Stimulated activated CD4-positive, alpha-beta T cell treated with anti-CD3 and anti-CD28 coated beads, TNF-alpha, amount 100 ng/mL, for 1 hour (primary cell): ENCODE data around the gene ANKRD55.
"Not testable (repeated sequence)": the region's sequence is repeated elsewhere in the genome, so short reads cannot be mapped to it uniquely, and the experiment has no call there.

Source experiments
- DNase-seq, 3 donors: peaks; one replicate each; pipeline ENCODE4 v3.0.0-alpha.2; 2020; ENCODE audit warnings: low read depth in 3 of 3, low spot score in 1 of 3

ANKRD55 gene

DNA sequence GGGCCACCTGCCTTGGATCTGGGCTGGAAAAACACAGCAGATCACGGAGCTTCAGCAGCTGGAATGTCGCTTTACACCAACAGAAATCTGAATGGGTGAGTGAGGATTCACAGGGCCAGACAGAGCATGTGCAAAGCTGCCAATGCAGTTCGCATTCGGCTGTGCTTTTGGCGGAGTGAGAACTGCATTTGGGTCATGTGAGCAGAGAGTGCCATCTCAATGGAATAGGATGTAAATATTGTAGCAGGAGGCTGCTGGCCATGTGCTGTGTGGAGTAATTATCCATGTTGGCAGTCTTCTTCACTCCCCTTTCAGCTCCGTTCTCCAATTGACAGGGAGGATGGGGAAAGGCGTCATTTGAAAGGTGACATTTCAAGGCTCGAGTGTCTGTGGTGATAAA, at the start of gene ANKRD55:
TSS of gene ANKRD55 (minus strand) at position 101 of the 400 bp plus-strand sequence. CDS start 417 bp downstream, outside the sequence.
- DNase-seq: no peak

DNA sequence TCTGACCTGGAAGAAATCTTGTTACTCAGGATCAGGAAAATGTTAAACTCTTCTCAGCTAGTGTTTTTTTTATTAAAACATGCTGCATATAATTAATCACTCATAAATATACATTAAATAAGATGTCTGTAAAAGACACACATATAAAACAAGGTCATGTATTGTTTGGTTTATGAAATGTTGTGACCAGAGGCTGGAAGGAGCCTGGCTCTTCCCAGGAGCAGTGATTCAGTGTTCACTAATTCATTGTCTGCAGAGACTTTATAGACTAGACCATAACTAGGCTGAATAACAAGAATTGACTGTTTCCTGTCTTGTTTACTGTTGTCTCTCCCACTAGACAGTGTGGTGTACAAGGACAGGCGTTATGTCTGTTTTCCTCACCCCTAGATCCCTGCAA, 49.1 kb upstream of the ANKRD55 start:
- DNase-seq: no peak

DNA sequence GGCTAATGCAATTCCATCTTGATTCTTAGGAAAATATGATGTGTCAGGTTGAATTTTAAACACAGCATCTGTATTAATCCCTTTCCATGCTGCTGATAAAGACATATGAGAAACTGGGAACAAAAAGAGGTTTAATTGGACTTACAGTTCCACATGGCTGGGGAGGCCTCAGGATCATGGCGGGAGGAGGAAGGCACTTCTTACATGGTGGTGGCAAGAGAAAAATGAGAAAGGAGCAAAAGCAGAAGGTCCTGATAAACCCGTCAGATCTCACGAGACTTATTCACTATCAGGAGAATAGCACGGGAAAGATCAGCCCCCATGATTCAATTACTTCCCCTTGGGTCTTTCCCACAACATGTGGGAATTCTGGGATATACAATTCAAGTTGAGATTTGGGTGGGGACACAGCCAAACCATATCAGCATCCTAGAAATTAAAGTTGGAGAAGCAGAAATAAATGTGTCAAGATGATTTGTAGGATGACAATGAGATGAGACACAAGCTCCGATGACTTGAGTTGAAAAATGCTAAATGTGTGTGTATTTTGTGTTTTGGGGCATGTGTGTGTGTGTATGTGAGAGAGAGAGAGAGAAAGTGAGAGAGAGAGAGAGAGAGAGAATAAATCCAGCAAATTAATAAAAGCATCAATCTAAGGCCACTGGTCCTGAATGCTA, 48.5 kb upstream of the ANKRD55 start:
- no peak for DNase-seq

DNA sequence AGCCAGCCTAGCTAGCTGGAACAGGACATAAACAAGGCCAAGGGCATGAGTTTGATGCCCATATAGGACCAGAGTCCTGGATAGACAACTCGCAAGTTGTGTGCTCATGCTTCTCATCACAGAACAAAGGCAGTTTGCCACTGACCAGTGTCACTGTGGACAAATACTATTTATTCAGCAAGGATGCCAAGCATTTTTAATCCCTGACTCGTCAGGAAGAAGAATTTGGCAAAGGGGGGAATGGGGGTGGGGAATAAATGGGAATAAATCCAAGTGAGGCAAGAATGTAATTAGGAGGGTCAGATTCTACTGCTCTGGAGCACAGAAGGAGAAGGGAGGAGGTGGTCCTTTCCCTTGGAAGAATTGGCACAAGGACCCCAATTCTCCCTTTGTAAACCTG, 46.8 kb upstream of the ANKRD55 start:
- no peak for DNase-seq

DNA sequence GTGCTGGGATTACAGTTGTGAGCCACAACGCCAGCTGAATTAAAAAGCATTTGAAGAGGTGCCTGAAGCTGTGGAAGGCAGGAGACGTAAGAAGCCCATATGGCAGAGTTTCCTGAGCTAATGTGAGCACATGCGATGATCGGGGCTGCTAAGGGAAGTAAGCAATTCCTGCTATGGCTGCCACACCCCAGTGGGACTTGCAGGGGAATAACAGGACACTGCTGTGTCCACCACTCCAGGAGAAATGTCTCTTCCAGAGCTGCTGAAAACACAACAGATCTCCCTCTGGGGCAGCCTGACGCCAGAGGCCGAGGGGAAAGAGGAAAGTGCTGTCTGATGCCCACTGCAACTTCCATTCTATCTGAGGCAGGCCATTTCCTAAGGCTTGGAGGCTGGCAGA, 46.2 kb upstream of the ANKRD55 start:
- no peak for DNase-seq

DNA sequence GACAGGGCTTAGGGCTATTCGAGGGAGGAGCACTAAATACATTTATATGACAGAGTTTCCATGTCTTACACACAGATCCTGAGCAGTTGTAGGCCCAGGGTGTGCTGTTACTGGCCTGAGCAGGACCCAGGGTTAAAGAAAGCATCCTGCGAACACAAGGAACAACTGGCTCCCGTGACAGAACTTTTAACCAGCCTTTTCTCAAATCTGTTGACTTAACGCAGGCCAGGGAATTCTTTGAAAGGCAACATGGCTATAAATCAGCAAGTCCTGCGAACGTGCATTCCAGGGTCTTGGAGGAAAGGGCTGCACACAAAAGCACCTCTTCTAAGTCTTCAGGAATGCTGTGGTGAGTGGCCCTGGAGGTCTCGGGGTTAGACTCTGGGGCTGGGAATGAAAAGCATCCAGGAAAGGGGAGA, 45.2 kb upstream of the ANKRD55 start:
- no peak for DNase-seq

DNA sequence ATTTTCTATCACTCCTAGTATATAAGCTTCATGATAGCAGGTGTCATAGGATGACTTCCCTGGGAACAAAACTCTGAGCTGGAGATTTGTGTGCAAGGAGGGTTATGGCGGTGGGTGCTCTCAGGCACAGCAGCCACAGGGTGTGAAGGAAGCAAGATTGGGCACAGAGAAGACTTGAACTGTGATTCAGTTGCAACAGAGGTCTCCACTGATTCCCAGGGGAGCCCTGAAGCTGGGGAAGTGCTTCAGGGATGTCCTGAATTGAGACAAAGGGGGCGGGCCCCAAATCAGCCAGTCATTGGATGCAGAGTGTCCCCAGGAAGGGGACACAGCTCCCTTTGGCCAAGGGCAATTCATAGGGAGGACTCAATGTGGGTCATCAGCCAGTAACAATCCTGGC, 44.4 kb upstream of the ANKRD55 start:
- DNase-seq: no peak

DNA sequence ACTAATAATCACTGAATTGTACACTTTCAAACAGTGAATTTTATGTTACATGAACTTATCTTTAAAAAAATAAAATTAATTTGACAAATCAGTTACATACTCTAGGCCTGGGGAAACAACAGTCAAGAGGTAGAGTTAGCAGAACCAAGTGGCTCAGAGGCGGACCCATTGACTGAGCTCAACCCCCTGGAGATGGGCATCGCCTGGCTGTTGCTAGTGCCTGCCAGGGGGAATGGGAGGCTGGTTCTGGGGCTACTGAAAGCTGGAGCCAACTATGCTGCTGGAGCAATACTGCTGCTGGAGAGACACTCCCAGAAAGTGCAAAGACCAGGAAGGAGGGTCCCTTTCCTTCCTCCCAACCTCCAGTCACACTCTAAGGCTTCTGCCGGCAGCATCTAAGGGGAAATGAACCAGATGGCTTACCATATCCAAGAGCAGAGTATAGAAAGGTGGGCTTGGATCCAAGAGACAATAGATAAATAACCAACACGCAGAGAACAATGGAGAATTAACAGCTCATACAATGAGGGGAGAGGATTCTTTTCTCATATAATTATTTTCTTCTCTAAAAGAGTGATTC, 40.3 kb upstream of the ANKRD55 start:
- no peak for DNase-seq

DNA sequence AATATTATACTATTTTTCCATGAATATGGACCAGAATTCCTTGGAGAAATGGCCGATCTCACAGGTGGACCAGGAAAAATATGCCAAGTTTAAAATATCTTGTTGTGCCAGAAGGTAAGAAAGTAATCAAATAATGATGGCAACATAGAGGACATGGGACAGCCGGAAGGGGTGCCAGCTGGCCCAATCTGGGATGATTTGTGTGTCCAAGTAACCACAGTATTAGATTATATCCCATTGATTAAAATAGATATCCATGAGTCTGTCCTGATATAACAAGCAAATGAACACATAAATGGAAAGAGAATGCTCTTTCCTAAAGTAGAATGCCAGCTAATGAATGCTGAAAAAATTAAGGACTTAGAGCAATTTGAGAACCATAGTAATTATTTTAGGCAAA, 39.6 kb upstream of the ANKRD55 start:
- DNase-seq: no peak

DNA sequence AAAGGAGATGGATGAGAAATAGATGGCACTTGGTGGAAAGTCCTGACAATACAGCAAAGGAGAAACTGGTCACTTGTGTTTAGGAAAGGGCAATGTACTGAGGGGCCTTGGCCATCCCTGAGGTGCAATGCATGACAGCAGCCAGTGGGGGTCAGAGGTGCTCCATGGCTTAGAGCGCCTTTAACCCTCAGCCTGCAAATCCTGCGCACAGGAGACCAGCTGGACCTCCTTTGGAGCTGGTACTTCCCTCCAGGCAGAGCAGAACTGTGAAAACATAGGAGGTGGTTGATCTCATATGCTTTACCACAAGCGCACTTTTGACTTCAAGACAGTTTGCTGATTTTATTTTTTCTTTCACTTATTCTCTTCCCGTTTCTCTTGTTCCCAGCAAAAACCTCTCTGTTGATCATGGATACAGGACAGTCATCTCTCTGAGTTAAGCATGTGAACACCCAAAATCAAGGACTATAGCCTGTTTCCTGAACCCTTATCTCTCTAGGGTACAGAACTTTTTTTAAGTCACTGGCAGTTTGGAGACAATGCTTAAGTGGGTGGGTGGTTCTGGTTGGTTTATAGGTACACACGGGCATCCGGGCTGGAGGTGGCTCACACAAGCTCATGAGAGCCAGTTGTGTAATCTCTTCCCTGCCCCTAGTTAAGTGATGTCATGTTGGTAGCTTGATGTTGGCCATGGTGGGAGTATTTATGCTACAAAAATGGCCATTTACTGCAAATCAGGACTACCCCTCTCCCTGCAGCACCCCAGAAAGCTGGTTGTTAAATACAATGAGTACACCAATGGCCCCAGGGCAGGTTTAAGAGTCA, 37.6 kb upstream of the ANKRD55 start:
- DNase-seq: peak; percentile 37 to 65 (median 59)

DNA sequence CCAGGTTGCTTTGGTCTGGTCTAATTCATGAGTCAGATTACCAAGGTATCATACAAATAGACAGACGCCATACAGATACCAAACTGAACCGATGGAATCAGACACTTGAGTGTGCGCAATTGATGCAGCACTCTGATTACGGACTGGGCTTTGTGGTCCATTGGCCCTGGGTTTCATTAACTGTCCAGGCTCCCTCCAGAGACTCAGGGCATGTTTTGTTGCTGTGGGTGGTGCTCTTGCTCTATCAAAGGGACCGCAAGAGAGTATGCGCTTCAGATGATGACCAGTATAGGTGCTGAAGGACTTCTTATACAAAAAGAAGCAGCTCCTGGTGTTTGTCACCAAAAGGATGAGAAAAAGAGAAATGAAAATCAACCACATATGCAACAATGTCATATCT, 36.9 kb upstream of the ANKRD55 start:
- DNase-seq: no peak

DNA sequence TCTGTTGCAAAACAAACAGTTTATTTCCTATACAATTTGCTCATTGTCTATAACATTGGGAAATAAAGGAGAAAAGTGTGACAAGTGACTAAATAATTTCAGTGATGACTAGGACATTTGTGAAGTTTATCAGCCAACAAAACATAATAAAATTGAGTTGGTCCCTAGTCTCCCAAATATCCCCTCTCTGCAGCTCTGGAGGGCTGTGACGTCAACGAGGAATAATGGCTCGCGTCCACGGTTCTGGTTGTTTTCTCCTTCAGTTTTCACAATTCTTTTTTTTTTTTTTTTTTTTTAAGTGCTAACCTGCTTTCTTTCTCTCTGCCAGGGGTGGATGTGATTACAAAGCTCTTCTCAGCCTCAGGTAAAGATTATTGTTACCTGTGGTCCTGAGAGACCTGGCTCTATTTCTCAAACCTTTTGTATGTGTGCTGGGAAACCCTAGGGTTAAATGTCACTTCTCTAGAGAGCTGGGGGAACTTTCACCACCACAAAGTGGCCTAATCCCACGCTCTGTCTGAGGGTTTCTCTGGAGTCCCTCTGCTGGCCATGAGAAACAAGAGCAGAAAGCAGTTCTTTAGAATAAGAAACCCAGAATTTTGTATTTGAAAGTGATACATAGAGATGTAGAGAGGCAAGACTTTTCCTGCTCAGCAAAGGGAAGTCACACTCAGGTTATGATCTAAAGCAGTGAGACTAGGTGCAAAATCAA, 36.2 kb upstream of the ANKRD55 start:
- DNase-seq: no peak

DNA sequence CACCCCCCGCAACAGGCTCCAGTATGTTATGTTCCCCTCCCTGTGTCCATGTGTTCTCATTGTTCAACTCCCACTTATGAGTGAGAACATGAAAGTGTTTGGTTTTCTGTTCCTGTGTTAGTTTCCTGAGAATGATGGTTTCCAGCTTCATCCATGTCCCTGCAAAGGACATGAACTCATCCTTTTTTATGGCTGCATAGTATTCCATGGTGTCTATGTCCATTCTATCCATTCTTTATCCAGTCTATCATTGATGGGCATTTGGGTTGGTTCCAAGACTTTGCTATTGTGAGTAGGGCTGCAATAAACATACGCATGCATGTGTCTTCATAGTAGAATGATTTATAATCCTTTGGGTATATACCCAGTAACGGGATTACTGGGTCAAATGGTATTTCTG, 35.6 kb upstream of the ANKRD55 start:
- DNase-seq: not testable (repeated sequence)

DNA sequence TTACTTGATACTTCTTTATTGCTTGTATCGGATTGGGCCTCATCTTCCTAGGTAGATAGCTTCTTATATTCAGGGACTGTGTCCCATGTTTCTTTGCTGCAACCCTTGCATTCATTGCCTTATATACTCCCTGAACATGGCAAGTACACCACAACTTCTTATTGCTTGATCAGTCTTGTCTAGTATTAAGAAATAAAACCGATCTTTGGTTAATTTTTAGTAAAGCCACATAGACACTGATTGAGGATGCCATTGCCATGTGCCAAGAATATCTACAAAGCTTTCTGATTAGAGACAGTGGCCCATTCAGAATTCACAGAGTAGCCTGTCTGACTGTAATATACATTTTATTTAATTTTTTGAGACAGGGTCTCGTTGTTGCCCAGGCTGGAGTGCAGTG, 34.7 kb upstream of the ANKRD55 start:
- DNase-seq: no peak

DNA sequence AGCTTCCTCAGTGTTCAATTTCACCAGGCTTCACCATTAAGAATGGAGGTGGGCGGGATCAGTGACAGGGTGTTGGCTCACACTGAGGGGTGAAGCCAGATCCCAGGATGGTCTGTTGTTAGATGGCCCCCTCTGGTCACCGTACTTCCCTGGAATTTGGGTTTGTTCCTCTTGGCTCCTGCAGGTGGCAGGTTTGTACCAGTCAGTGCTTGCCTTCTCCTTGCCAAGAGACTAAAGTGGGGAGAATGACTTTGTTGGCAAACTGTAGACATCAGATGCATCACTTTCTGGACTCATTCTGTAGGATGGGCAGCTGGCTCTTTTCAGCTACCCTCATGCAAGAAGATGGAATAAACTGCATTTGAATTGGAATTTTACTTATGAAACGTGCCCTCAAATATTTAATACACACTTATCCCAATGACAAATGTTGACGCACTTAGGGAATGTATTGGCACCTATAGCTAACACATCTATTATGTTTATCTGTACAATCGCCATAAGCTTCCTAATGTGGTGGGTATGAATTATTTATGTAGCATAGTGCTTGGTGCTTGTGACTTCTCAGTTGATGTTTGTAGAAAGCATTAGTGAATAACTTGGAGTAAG, 31.4 kb upstream of the ANKRD55 start:
- DNase-seq: no peak

DNA sequence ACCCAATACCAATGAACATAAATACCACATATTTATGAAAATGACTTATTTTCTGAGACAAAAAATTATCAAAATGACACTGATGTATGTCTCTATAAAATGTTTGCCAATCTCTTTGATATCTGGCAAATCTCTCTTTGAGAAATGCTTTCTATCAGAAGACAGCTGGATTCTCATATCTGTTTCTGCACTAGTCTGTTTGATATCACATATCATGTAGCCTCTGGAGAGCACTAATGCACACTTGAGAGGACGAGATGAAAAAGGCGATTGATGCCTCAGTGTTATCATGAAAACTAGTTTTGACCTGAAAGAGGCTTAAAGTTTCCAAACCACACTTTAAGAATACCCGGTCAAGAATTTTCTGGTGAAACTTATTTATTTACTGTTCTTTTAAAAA, 29.1 kb upstream of the ANKRD55 start:
- DNase-seq: no peak

DNA sequence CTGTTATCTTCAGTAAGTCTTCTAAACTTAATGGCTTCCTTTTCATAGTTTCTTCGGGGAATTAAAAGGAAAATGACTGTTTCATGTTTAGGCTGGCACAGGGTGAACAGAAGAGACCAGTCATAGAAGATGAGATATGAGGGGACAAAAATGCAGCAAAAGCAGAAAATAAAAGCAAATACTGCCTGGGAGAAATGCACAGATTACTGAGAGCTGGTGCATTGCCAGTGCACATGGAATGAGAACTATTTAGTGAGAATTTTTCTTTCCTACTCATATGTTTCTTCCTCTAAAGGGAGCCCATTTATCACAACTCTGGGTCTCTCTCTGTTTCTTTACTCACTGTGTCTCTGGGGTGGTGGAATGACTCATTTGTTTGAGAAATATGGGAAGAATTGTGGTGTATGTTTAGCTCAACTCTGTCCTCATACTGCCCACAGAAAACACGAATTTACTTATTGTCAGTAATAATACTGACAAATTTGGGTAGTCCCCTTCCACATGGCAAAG, 25.9 kb upstream of the ANKRD55 start:
- DNase-seq: no peak

DNA sequence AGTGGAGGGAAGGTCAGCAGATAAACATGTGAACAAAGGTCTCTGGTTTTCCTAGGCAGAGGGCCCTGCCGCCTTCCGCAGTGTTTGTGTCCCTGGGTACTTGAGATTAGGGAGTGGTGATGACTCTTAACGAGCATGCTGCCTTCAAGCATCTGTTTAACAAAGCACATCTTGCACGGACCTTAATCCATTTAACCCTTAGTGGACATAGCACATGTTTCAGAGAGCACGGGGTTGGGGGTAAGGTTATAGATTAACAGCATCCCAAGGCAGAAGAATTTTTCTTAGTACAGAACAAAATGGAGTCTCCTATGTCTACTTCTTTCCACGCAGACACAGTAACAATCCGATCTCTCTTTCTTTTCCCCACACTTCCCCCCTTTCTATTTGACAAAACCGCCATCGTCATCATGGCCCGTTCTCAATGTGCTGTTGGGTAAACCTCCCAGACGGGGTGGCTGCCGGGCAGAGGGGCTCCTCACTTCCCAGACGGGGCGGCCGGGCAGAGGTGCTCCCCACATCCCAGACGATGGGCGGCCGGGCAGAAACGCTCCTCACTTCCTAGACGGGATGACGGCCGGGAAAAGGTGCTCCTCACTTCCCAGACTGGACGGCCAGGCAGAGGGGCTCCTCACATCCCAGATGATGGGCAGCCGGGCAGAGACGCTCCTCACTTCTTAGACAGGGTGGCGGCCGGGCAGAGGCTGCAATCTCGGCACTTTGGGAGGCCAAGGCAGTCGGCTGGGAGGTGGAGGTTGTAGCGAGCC, 24.8 kb upstream of the ANKRD55 start:
- not testable (repeated sequence) for DNase-seq

DNA sequence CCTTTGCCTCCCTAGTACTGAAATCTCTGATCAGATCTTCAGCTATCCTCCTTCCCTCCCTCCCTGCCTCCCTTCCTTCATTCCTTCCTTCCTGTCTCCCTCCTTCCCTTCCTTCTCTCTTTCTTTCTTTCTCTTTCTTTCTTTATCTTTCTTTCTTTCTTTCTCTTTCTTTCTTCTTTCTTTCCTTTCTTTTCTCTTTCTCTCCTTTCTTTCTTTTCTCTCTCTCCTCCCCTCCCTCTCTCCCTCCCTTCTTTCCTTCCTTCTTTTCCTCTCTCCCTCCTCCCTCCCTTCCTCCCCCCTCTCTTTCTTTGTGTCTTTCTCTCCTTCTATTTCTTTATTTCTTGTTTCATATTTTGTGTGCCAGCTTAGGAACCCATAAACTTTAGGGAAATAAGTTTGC, 23.9 kb upstream of the ANKRD55 start:
- DNase-seq: no peak

DNA sequence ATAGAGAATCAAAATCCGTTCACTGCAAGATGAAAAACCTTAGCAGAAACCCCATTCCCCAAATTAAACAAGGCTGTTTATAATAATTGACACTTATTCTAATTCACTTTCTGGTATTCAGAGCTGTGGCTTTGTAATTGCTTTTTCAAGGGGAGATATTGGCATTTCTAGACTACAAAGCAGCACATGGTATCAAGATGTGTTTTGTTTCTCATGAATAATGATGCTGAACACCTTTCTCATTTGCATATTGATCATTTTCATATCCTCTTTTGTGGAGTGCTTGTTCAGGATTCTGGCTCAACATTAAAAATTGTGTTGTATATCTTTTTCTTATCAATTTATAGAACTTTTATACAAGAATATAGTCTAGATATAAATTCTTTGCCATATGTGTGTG, 22.4 kb upstream of the ANKRD55 start:
- no peak for DNase-seq
